GM18873 (cell line): Measurements from ENCODE around the gene KCNE2.
"Not testable (repeated sequence)": the region's sequence is repeated elsewhere in the genome, so short reads cannot be mapped to it uniquely, and the experiment has no call there.

Experiments
- ATAC-seq: cut with Tn5 transposase; IDR thresholded peaks from one replicate; pipeline ENCODE4 v1.9.1; 2021; ENCODE audit warnings: mild to moderate bottlenecking, moderate library complexity, moderate number of reproducible peaks; ENCODE audit not compliant: unreplicated experiment, low FRiP score

Gene KCNE2

GRCh38 chr21:34352556-34352955, 11.2 kb upstream of the KCNE2 start:
- no peak for ATAC-seq

GRCh38 chr21:34353182-34353581, 10.6 kb upstream of the KCNE2 start:
- no peak for ATAC-seq

GRCh38 chr21:34354836-34355235, 9.0 kb upstream of the KCNE2 start:
- ATAC-seq: no peak

- ATAC-seq: no peak
These were observed 8.2 kb upstream of the KCNE2 start for GRCh38 chr21:34355570-34355969.

- ATAC-seq: no peak
These were observed 5.9 kb upstream of the KCNE2 start for GRCh38 chr21:34357889-34358288.

GRCh38 chr21:34358866-34359265, 4.9 kb upstream of the KCNE2 start:
- no peak for ATAC-seq

- ATAC-seq: no peak
These were observed 3.1 kb upstream of the KCNE2 start for GRCh38 chr21:34360488-34361241.

- ATAC-seq: no peak
These were observed 1.7 kb upstream of the KCNE2 start for GRCh38 chr21:34362136-34362444.

- no peak for ATAC-seq
These were observed 1.1 kb upstream of the KCNE2 start for GRCh38 chr21:34362670-34363069.

GRCh38 chr21:34364921-34365320, 1.1 kb downstream of the KCNE2 start:
- ATAC-seq: no peak

GRCh38 chr21:34365809-34366208, 2.0 kb downstream of the KCNE2 start:
- no peak for ATAC-seq

GRCh38 chr21:34367320-34367935, 3.6 kb downstream of the KCNE2 start:
- ATAC-seq: no peak

GRCh38 chr21:34369741-34370140, 5.9 kb downstream of the KCNE2 start:
- no peak for ATAC-seq

- no peak for ATAC-seq
These were observed 8.5 kb downstream of the KCNE2 start for GRCh38 chr21:34372321-34372720.

GRCh38 chr21:34374462-34374861, 10.7 kb downstream of the KCNE2 start:
- not testable (repeated sequence) for ATAC-seq

- peak; percentile 76 for ATAC-seq
These were observed 11.3 kb downstream of the KCNE2 start, which contains the start of gene SMIM11 for GRCh38 chr21:34374940-34375618. Gene SMIM11 (plus strand): TSS chr21:34375507. CDS start chr21:34379505, 3,998 bp downstream.

GRCh38 chr21:34375619-34375972, 11.8 kb downstream of the KCNE2 start:
- peak; percentile 39 for ATAC-seq

GRCh38 chr21:34383138-34383537, 19.3 kb downstream of the KCNE2 start:
- ATAC-seq: not testable (repeated sequence)

- peak; percentile 98 for ATAC-seq
These were observed 20.1 kb downstream of the KCNE2 start for GRCh38 chr21:34383724-34384415.

GRCh38 chr21:34400522-34400921, 36.7 kb downstream of the KCNE2 start:
- ATAC-seq: not testable (repeated sequence)

- not testable (repeated sequence) for ATAC-seq
These were observed 40.9 kb downstream of the KCNE2 start for GRCh38 chr21:34404742-34405141.
